HFFc6 (cell line): Measurements from ENCODE around the gene KCND3. TPM values are rescaled to one million over a fixed set of nuclear protein-coding genes. Genes with fewer than 3 reads are reported as not detected.

Source experiments
- DNase-seq: peaks from one replicate; pipeline ENCODE4 v3.0.0-alpha.2; 2018
- H3K27ac Mint-ChIP-seq: 2 replicates; pipeline ENCODE4 v1.8.0; 2020; ENCODE audit warnings: mild to moderate bottlenecking, mixed read lengths
- H3K27me3 Mint-ChIP-seq: 2 replicates; pipeline ENCODE4 v1.8.0; 2021; ENCODE audit warnings: mild to moderate bottlenecking, moderate library complexity, mixed read lengths; ENCODE audit not compliant: insufficient read depth
- H3K36me3 Mint-ChIP-seq: 2 replicates; pipeline ENCODE4 v1.8.0; 2021; ENCODE audit warnings: low read depth, mixed read lengths
- H3K4me1 Mint-ChIP-seq: 2 replicates; pipeline ENCODE4 v1.8.0; 2020; ENCODE audit warnings: low read depth, mixed read lengths
- H3K4me3 Mint-ChIP-seq: 2 replicates; pipeline ENCODE4 v1.8.0; 2020; ENCODE audit warnings: mild to moderate bottlenecking, moderate library complexity, mixed read lengths
- H3K9me3 Mint-ChIP-seq: 2 replicates; pipeline ENCODE4 v1.8.0; 2020; ENCODE audit warnings: mild to moderate bottlenecking, mixed read lengths
- CTCF ChIP-seq: fragments of 200-600 bp; sonication (generic); IDR thresholded peaks from 2 replicates; pipeline ENCODE4 v1.5.0; 2021; ENCODE audit warnings: antibody characterized with exemption, mild to moderate bottlenecking
- total RNA-seq, 6 experiments: library from RNA; stranded (reverse); fragmentation: NEBNext Ultra II Directional; extraction: Animal tissue kit (Norgen Biotek cat#: 25700); gene quantifications; 2 replicates in 1 of 6; 3 replicates in 5 of 6; pipeline ENCODE4 v1.2.3, GENCODE V29; 2021

The KCND3 gene
- total RNA-seq, 6 experiments from 2014 or later: 0.09 to 0.47 (median 0.12) TPM

GRCh38 chr1:111798580-111798979 is 190.9 kb downstream of the KCND3 start:
- H3K4me3 Mint-ChIP-seq: no peak overlapping the region
- no peak for TF ChIP-seq CTCF
- no peaks in the 10 kb centered on the region for H3K4me1 Mint-ChIP-seq
- H3K27me3 Mint-ChIP-seq: peaks cover 35% of the 10 kb centered on the region
- no peak for DNase-seq
- H3K36me3 Mint-ChIP-seq: no peaks in the 10 kb centered on the region
- H3K27ac Mint-ChIP-seq: no peak overlapping the region
- no peaks in the 10 kb centered on the region for H3K9me3 Mint-ChIP-seq

DNA sequence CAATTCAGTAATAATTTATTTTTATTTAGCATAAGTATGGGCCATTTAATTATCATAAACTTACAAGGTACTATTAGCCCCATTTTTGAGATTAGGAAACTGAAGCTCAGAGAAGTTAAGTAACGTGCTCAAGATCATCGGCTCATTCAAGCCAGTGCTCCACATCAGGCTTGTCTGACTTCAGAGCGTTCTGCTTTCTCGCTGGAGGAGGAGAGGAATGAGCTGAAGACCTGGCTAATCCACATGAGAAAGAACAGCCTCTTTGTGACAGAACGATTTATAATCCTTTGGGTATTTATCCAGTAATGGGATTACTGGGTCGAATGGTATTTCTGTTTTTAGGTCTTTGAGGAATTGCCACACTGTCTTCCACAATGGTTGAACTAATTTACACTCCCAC is 194.1 kb downstream of the KCND3 start:
- no peaks in the 10 kb centered on the region for H3K9me3 Mint-ChIP-seq
- DNase-seq: no peak
- H3K27me3 Mint-ChIP-seq: peaks cover 18% of the 10 kb centered on the region
- no peak overlapping the region for H3K27ac Mint-ChIP-seq
- no peaks in the 10 kb centered on the region for H3K4me1 Mint-ChIP-seq
- H3K4me3 Mint-ChIP-seq: no peak overlapping the region
- no peak; the same call in 1 of the 2 replicates for TF ChIP-seq CTCF
- no peaks in the 10 kb centered on the region for H3K36me3 Mint-ChIP-seq

- no peak for TF ChIP-seq CTCF
- Mint-ChIP-seq H3K27me3 (peaks cover 18% of the 10 kb centered on the region), H3K4me1 (peaks cover 5% of the 10 kb centered on the region; the same call in 1 of the 2 replicates), H3K4me3 (no peak overlapping the region), H3K9me3 (no peaks in the 10 kb centered on the region), H3K36me3 (no peaks in the 10 kb centered on the region), H3K27ac (no peak overlapping the region)
- no peak for DNase-seq
Measured at GRCh38 chr1:111793923-111794322, 195.5 kb downstream of the KCND3 start.

- Mint-ChIP-seq H3K4me1 (peaks cover 5% of the 10 kb centered on the region; the same call in 1 of the 2 replicates), H3K9me3 (no peaks in the 10 kb centered on the region), H3K36me3 (no peaks in the 10 kb centered on the region), H3K27ac (no peak overlapping the region), H3K27me3 (peaks cover 22% of the 10 kb centered on the region), H3K4me3 (no peak overlapping the region)
- TF ChIP-seq CTCF: no peak
- no peak for DNase-seq
Measured at GRCh38 chr1:111792249-111792648, 197.2 kb downstream of the KCND3 start.

DNA sequence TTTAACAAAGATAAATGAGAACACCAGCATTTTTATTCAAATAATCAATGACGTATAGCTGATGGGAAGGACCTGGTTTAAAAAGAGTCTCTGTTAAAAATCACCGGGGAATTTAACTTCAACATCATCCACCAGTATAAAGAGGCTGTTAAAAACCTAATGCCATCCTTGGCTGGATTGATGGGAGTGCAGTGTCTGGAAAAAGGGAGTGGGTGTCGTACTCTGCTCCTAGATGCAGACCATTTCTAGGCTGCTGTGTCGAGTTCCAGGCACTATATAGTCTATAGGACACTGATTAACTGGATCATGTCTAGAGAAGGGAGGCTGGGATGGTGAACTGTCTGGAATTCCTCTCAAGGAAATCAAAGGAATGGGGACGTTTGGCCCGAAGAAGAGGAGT is 197.7 kb downstream of the KCND3 start:
- H3K4me3 Mint-ChIP-seq: no peak overlapping the region
- no peak for DNase-seq
- H3K36me3 Mint-ChIP-seq: no peaks in the 10 kb centered on the region
- TF ChIP-seq CTCF: no peak
- peaks cover 27% of the 10 kb centered on the region for H3K27me3 Mint-ChIP-seq
- peaks cover 5% of the 10 kb centered on the region; the same call in 1 of the 2 replicates for H3K4me1 Mint-ChIP-seq
- no peaks in the 10 kb centered on the region for H3K9me3 Mint-ChIP-seq
- no peak overlapping the region for H3K27ac Mint-ChIP-seq
